Esophagus squamous epithelium (tissue), 4 donors: ENCODE results near the gene ERICH6.

ENCODE experiments used
- CTCF ChIP-seq, 6 experiments: fragments of 450-650 bp in 4 of 6; fragments of 200-600 bp in 2 of 6; sonication (generic) in 2 of 6; IDR thresholded peaks; one replicate each; pipeline ENCODE4 v1.5.1; 2016 to 2019; ENCODE audit warnings: antibody characterized with exemption in 6 of 6, mild to moderate bottlenecking in 4 of 6, moderate library complexity in 4 of 6
- POLR2A ChIP-seq, 4 donors: fragments of 450-650 bp; IDR thresholded peaks; one replicate each; pipeline ENCODE4 v1.6.1; 2017; ENCODE audit warnings: antibody characterized with exemption in 4 of 4, mild to moderate bottlenecking in 4 of 4, moderate library complexity in 3 of 4

- no peak for TF ChIP-seq CTCF (IDR thresholded peaks at IDR 0.05)
- no peak for TF ChIP-seq POLR2A (IDR thresholded peaks at IDR 0.05)
Measured at GRCh38 chr3:150710097-150710496, 6.4 kb upstream of the ERICH6 start.
